PC-9 (cell line): ENCODE results near the gene PDE1C. TPM values are rescaled to one million over a fixed set of nuclear protein-coding genes. Genes with fewer than 3 reads are reported as not detected.

Experiments
- BruUV-seq: library from RNA; stranded (reverse); fragments of 400-500 nt; replicated peaks from 2 replicates; lab custom pipeline; 2021; lab: Mats Ljungman, UMichigan
- CTCF ChIA-PET: fragments of 300-600 bp; sonication (Branson Sonifier 250); formaldehyde crosslinking; loops from one replicate; lab custom pipeline; 2022; ENCODE audit warnings: antibody characterized with exemption; lab: Charles Lee
- POLR2A ChIA-PET: fragments of 300-600 bp; sonication (Branson Sonifier 250); formaldehyde crosslinking; loops from one replicate; lab custom pipeline; 2022; ENCODE audit warnings: antibody characterized with exemption; ENCODE audit not compliant: unreplicated experiment; lab: Charles Lee
- DNase-seq, 2 experiments: peaks; one replicate each; pipeline versions ENCODE4 v3.0.0 to v3.0.0-alpha.2; 2015 to 2022; ENCODE audit warnings: mixed read lengths in 1 of 2
- H2AFZ ChIP-seq: fragments of 200-600 bp; sonication (generic); 2 replicates; pipeline ENCODE4 v1.8.1; 2017; ENCODE audit warnings: antibody characterized with exemption
- H3F3A ChIP-seq: fragments of 200-600 bp; sonication (generic); 2 replicates; pipeline ENCODE4 v1.8.1; 2017; ENCODE audit warnings: antibody characterized with exemption, mild to moderate bottlenecking, low read depth; ENCODE audit not compliant: insufficient read depth
- H3K27ac ChIP-seq: fragments of 200-600 bp; sonication (generic); 2 replicates; pipeline ENCODE4 v1.6.1; 2016; ENCODE audit warnings: mixed run types
- H3K27me3 ChIP-seq: fragments of 200-600 bp; sonication (generic); 2 replicates; pipeline ENCODE4 v1.6.1; 2016; ENCODE audit warnings: low read depth, mixed run types; ENCODE audit not compliant: insufficient read depth
- H3K36me3 ChIP-seq: fragments of 200-600 bp; sonication (generic); 2 replicates; pipeline ENCODE4 v1.6.1; 2016; ENCODE audit warnings: low read depth, mixed run types
- H3K4me1 ChIP-seq: fragments of 200-600 bp; sonication (generic); replicated peaks from 2 replicates; pipeline ENCODE4 v1.6.1; 2016; ENCODE audit warnings: mixed run types; ENCODE audit not compliant: insufficient read depth
- H3K4me2 ChIP-seq: fragments of 200-600 bp; sonication (generic); 2 replicates; pipeline ENCODE4 v1.6.1; 2017; ENCODE audit warnings: mixed run types
- H3K4me3 ChIP-seq: fragments of 200-600 bp; sonication (generic); 2 replicates; pipeline ENCODE4 v1.6.1; 2016; ENCODE audit warnings: mixed run types
- H3K79me2 ChIP-seq: fragments of 200-600 bp; sonication (generic); 2 replicates; pipeline ENCODE4 v1.6.1; 2017; ENCODE audit warnings: low read depth, mixed run types
- H3K9me2 ChIP-seq: fragments of 200-600 bp; sonication (generic); 2 replicates; pipeline ENCODE4 v1.8.1; 2017; ENCODE audit warnings: mild to moderate bottlenecking; ENCODE audit not compliant: insufficient read depth
- H3K9me3 ChIP-seq: fragments of 200-600 bp; sonication (generic); 2 replicates; pipeline ENCODE4 v1.8.1; 2016; ENCODE audit warnings: low read depth; ENCODE audit not compliant: insufficient read depth
- H4K20me1 ChIP-seq: fragments of 200-600 bp; sonication (generic); 2 replicates; pipeline ENCODE4 v1.8.1; 2017; ENCODE audit not compliant: insufficient read depth
- CTCF ChIP-seq: fragments of 200-600 bp; sonication (generic); conservative IDR thresholded peaks from 2 replicates; pipeline ENCODE4 v1.6.1; 2017; ENCODE audit warnings: mixed run types, antibody characterized with exemption, mild to moderate bottlenecking, moderate library complexity
- EZH2 ChIP-seq: fragments of 200-600 bp; sonication (generic); IDR thresholded peaks from 2 replicates; pipeline ENCODE4 v1.8.0; 2017; ENCODE audit warnings: antibody characterized with exemption, low read depth
- intact Hi-C: fragments of 100-400 bp; cut with micrococcal nuclease; formaldehyde crosslinking; loops from one replicate; pipeline ENCODE4 v1.10.0; 2022; ENCODE audit not compliant: unreplicated experiment
- total RNA-seq: library from RNA; stranded (reverse); gene quantifications from 2 replicates; pipeline ENCODE4 v1.2.3, GENCODE V29; 2021

PDE1C gene
- total RNA-seq, 1 experiment from 2014 or later: 1.7 TPM

GRCh38 chr7:31922848-31923247, 147.4 kb downstream of the PDE1C start:
- H3K27me3 ChIP-seq: peaks cover 10% of the 10 kb centered on the region
- ChIA-PET POLR2A (no interaction called here), CTCF (no interaction called here)
- H2AFZ ChIP-seq: no peak overlapping the region
- no peaks in the 10 kb centered on the region for H3K9me3 ChIP-seq
- no peak for TF ChIP-seq EZH2
- intact Hi-C loops: no loop called here
- H3K27ac ChIP-seq: no peak overlapping the region
- H3K36me3 ChIP-seq: no peaks in the 10 kb centered on the region
- BruUV-seq: no TSS peak
- DNase-seq: no peak
- no peaks in the 10 kb centered on the region for H4K20me1 ChIP-seq
- no peaks in the 10 kb centered on the region for H3K9me2 ChIP-seq
- H3F3A ChIP-seq: no peaks in the 10 kb centered on the region
- no peaks in the 10 kb centered on the region for H3K79me2 ChIP-seq
- no peak overlapping the region for H3K4me3 ChIP-seq
- no peaks in the 10 kb centered on the region for H3K4me1 ChIP-seq
- no peak overlapping the region for H3K4me2 ChIP-seq

DNA sequence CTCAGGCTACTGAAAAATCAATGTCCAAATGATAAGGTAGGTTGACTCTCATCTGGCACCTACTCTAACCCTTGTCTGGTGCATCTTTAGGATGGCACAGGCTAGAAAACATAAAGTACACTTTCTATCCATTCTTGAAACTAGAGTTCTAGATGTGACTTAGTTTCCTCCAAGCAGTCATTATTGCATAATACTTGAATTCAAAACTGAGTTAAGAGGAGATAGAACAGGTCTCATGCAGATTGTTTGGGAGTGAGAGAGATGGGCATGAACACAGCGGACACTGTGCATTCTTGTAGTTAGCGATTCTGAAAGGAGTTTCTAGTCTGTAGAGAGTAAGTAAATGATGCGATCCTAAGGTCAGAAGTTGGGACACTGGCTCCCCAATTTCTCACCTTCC, 149.2 kb downstream of the PDE1C start:
- Histone ChIP-seq H2AFZ (no peak overlapping the region), H4K20me1 (no peaks in the 10 kb centered on the region), H3K79me2 (no peaks in the 10 kb centered on the region), H3K4me2 (no peak overlapping the region), H3F3A (no peaks in the 10 kb centered on the region), H3K27ac (no peak overlapping the region), H3K4me3 (no peak overlapping the region), H3K9me2 (no peaks in the 10 kb centered on the region), H3K4me1 (no peaks in the 10 kb centered on the region), H3K27me3 (peaks cover under 1% of the 10 kb centered on the region; the same call in 1 of the 2 replicates), H3K9me3 (no peaks in the 10 kb centered on the region), H3K36me3 (no peaks in the 10 kb centered on the region)
- CTCF ChIA-PET: no interaction called here
- POLR2A ChIA-PET: interaction anchor here (0.6 kb wide), 1 partner anchor 156 kb away, joined by 4 read pairs; no protein-coding TSS in a partner anchor
- TF ChIP-seq EZH2 (no peak), CTCF (no peak)
- BruUV-seq: no TSS peak
- intact Hi-C loops: no loop called here
- no peak for DNase-seq

DNA sequence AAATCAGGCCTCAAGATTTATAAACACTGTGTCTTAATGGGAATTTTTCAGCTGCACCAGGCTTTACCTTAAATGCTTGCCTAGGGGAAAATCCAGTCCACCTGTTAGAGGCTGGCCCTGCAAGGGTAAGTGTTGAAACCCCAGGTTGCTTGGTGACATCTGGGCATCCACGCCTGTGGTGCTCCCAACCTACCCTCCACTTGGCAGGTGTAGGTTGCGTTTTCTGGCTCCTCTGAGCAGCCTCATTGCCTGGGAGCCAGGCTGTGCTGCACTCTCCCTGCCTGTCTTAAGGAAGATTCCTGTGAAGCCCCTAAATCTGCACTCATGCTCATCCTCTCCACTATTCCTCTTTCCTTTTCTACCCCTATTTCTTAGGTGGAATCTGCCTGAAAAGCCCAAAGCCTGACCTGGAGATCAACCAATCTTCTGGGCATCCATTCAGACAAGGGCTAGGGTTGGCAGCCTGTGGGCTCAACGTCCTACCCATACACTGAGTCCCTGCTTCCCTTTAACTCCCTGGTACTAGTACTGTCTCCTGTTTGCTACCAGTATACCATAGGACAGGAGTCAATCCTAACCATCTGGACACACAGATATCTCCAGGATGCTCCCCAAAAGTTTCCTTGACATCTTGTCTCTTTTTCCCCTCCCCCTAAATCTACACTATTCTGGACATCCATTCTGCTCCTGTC, 150.4 kb downstream of the PDE1C start:
- H3K36me3 ChIP-seq: no peaks in the 10 kb centered on the region
- intact Hi-C loops: no loop called here
- TF ChIP-seq EZH2 (no peak), CTCF (no peak)
- no peaks in the 10 kb centered on the region for H3K9me2 ChIP-seq
- H3K27me3 ChIP-seq: no peaks in the 10 kb centered on the region
- H3K4me2 ChIP-seq: no peak overlapping the region
- no peak overlapping the region for H3K4me3 ChIP-seq
- no TSS peak for BruUV-seq
- no peaks in the 10 kb centered on the region for H3F3A ChIP-seq
- H4K20me1 ChIP-seq: no peaks in the 10 kb centered on the region
- H2AFZ ChIP-seq: no peak overlapping the region
- H3K4me1 ChIP-seq: no peaks in the 10 kb centered on the region
- no peak for DNase-seq
- ChIA-PET CTCF (no interaction called here), POLR2A (no interaction called here)
- no peaks in the 10 kb centered on the region for H3K79me2 ChIP-seq
- H3K27ac ChIP-seq: no peak overlapping the region
- no peaks in the 10 kb centered on the region for H3K9me3 ChIP-seq
